GM20431 (cell line): Measurements from ENCODE around the gene TIMM13.

Experiments used
- in situ Hi-C: fragments of 300-500 bp; cut with MseI, MboI; formaldehyde crosslinking; loops from one replicate; pipeline ENCODE4 v1.15.0; 2020; ENCODE audit warnings: low sequenced_read_pairs; ENCODE audit not compliant: unreplicated experiment

TIMM13 gene

DNA sequence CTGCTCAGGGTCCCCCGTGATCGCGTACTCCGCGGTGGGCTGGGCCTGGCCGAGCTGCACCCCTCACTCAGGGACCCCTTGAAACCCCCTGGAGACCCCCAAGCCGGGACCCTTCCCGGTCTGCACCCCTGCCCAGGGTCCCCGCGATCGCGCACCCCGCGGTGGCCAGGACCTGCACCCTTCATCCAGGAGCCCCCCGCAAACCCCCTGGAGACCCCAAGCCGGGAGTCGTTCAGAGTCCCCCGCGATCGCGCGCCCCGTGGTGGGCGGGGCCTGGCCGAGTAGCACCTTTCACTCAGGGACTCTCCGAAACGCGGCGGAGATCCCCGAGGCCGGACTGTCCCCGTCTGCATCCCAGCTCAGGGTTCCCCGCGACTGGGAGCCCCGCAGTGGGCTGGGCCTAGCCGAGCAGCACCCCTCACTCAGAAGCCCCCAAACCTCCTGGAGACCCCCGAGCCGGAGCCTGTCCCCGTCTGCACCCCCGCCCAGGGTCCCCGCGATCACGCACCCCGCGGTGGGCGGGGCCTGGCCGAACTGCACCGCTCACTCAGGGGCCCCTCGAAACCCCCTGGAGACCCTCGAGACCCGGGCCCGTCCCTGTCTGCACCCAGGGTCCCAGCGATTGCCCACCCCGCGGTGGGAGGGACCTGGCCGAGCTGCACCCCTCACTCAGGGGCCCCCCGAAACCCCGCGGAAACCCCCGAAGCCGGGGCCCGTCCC lies 28.6 kb upstream of the TIMM13 start:
- in situ Hi-C loops, result no loop called here

DNA sequence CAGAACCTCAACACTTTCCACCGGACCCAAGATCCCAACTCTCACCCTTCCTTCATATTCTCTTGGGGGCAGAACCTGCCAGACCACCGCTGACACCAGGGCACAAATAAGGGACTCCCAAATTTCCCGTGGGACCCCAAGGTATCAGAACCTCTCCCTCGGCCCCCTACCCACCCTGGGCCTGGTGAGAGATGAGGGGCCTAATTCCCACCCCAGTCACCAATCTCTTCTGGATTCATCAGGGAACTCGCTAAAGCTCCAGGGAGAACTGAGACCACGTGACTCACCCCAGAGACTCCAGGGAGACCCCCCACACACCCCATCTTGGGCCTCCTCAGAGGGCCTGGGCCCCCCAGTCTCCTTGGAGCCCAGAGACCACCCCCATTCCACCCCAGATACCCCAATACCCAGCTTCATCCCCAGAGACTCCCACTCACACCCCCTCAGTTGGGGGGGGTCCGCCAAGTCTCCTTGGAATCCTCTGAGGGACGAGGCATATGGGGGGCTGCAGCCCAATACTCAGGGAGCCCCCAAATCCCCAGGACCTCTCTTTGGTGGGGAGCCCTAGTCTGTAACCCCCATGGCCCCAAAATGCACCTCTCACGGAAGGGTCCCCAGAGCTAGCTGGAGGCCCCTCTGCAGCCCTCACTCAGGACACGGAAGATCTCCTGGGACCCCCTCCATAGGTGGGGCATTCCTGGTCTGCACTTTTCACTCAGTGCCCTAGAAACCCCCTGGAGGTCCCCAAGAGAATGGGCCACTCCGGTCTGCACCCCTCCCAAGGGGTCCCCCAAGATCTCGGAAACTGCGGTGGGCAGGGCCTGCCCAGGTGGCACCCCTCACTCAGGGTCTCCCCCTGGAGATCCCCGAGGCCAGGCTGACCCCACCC lies 27.8 kb upstream of the TIMM13 start:
- in situ Hi-C loops, result no loop called here

DNA sequence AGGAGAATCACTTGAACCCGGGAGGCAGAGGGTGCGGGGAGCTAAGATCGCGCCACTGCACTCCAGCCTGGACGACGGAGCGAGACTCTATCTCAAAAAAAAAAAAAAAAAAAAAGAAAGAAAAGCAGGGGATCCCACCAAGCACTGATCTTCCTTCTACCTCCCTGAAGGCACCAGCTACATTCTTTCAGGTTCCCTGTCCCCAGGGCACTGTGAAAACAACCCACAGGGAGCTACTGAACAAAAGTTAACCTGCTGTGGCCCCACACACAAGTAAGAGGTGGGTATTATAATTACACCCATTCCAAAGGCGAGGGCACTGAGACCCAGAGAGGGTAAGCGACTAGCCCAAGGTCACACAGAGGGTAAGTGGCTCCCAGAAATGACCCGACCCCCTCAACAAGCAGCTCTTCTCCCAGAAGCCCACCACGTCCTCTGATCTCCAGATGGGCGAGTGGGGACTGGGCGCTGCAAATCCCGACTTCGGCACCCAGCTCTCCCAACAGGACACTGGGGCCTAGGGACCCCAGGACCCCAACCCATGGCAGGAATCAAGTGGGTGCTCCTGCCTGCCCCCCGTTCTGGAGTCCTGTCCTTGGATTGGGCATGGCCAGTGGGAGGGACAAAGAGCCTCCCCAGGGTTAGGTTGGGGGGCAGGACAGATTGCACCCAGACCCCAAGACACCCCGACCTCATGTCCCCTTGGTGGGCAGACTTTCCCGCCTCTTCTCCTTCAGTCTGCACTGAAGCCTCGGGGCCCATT lies 27.0 kb upstream of the TIMM13 start:
- in situ Hi-C loops, result no loop called here

DNA sequence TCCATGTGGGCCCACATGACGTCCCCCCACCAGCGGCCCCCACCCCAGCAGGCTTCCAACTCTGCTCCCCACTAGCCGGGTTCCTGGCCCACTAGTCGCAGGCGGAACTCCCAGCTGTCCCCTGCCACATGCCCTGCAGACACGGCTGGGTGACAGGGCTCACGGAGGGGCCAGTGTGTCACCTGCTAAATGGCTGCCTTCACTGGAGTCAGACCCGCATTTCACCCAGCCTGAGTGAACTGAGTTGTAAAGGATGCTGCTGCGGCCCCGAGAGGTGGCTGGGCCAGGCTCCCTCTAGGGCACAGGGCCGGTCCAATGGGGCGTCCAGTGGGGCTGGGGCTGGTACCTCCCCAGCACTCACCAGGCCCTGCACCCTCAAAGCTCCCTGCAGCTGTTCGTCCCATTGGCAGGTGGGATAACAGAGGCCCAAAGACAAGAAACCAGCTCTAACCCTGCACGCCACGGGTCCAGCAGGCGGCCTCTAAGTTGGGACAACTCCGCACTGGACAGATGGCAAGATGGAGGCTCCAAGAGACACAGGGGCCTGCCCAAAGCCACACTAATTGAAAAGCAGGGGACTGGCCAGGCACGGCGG lies 26.1 kb upstream of the TIMM13 start:
- in situ Hi-C loops, result no loop called here

DNA sequence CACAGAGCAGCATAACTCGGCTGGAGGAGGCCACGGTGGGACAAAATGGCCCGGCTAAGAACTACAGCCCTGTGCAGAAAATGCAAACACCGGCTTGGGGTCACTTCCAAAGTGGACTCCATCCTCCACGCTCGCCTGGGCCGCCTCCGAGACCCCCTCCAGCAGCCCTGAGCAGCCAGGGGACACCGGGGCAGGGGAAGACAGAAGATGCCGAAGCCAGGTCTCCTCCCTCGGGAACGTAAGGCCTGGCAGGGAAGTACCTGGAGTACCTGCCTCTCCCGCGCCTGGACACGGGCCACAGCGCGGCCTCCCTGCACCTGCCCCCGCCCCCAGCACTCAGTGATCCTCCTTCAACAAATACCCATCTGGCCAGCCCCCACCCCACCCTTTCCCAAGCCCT lies 24.4 kb upstream of the TIMM13 start:
- in situ Hi-C loops, result no loop called here

DNA sequence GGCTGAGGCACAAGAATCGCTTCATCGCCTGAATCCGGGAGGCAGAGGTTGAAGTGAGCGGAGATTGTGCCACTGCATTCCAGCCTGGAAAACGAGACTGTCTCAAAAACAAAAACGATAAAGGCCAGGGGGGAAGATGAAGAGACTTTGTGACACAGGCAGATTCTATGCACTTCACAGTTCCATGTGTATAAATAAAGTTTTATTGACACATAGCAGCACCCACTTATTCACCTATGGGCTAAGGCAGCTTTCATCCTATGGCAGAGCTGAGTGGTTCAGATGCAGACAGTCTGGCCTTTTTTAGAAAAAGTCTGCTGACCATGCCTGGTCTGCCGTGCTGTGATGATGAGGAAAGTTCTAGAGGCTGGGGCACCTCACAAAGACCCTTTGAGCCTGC lies 23.8 kb upstream of the TIMM13 start:
- in situ Hi-C loops, result no loop called here

DNA sequence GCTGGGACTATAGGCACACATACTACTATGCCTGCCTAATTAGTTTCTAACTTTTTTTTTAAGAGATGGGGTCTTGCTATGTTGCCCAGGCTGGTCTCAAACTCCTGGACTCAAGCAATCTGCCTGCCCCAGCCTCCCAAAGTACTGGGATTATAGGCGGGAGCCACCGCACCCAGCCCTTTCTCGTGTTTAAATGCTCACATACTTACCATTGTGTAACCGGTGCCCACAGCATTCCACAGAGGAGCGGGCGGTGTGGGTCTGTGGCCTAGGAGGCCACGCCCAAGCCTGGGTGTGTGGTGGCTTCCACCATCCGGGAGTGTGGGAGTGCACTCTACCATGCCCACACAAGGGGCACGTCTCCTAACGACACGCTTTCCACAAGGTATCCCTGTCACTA lies 21.6 kb upstream of the TIMM13 start:
- in situ Hi-C loops, result no loop called here

DNA sequence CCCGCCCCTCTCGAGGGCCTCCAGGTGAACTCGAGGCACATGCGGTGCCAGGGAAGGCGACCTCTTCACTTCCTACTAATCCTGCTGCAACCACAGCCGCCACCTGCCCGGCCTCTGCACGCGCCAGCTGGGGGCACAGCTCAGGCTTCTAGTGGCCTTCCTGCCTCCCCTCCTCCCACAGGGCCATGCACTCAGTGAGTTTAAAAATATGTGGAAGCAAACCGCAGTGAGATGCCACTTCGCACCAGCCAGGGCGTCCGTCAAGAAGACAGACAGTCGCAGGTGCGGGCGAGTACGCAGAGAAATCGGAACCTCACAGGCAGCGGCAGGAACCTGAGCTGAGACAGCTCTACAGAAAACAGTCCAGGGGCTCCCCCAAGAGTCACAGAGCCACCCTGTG lies 19.0 kb upstream of the TIMM13 start:
- in situ Hi-C loops, result no loop called here

DNA sequence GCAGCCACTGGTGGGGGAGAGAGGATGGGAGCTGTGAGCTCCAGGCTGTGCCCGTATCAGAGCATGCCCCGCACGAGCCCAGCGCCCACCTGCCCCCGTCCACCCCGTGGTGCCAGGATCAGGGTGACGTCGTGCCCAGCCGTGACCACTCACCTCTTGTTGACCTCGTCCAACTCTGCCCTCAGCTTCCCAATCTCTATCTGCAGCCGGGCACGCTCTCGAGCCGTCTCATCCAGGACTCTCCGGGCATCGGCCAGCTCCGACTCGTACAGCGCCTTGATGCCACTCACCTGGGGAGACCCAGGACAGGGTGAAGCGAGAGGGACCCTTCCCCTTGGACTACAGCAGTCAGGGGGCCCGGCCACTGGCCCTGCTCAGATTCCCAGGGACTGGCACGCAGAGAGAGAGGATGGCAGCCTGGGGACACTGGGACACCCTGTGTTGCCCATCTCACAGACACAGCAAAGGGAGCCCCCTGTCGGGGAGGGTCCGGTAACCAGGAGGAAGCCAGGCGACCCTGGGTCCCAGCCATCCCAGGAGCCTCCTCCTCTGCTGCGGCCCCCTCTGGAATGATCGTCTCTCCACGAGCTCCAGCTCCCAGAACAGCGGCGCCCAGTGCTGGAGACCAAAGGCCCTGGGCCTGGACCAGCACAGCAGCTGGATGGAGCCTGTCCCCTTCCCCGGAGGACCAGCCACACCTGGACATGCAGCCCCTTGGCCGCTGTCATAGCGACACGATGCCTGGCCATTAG lies 17.0 kb upstream of the TIMM13 start:
- in situ Hi-C loops, result no loop called here

DNA sequence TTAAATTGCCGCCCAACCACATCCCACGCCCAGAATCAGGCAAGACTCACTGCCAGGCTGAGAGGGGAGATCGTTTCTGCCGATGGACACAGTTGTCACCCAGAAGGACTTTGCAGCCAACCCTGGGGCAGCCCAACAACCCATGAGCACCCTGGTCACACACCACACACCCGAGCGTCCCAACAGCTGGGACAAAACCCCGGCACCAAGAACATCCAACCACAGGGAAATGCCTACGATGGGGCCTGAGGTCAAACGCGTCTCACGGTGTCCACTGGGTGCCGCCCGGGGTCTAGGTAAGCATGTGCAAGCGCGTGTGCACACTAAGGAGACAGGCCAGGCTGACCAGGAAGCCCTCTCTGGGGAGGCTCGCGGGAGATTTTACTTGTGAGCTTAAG lies 16.4 kb upstream of the TIMM13 start:
- in situ Hi-C loops, result no loop called here

DNA sequence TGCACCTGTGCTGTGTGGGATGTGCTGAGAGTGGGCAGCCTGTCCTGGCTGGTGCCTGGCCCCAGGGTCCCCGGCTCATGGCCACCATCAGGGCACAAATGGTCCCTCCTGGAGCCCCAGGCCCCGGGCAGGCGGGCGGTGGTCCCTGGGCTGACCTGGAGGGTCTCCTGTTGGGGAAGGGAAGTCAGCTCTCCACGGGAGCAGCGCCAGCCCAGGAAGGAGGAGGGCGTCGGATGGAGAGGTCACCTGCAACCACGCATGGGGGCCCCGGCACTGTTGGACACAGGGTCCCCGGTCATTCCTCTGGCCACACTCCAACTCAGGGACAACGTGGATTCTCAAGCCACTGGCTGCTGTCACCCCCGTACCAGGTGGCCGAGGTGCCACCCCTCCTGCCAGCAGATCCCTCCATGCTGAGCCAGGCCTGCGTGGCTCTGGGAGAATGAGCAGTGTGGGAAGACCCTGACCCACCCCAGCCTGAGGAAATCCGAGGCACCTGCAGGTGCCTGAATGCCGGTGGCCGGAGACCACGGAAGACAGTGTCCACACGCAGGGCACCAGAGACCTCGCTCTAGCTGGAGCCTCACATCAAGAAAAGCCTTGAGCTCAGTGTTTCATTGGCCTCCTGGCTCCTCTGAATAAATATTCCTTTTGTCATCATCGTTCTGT lies 15.9 kb upstream of the TIMM13 start:
- in situ Hi-C loops, result no loop called here

DNA sequence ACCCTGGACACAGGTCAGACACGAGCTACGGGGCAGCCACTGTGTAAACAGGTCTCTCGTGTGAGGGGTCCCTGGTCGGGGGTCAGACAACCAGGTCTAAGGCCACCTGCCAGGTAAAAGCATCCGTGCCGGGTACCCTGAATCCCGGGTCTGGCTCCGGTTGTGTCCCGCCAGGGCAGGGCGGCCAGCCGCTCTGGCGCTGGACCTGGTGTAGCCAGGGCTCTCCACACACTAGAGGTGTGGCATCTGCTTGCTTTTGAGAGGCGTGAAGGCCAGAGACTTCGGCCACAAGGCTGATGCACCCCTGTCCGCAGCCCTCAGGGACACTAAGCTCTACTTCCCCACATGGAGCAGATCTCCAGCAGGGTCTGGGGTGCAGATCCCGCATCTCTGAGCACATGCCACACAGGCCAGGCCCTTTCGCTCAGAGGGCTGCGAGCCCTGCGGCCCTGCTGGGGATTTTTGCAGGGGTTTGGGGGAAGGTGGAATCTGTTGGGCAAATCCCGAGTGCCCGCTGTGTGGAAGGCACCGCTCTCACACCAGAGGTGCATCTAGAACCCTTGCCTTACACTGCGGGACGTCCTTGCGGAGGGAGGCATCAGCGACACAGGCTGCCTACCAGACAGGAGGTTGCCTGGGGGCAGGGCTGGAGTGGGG lies 13.8 kb upstream of the TIMM13 start:
- in situ Hi-C loops, result no loop called here

DNA sequence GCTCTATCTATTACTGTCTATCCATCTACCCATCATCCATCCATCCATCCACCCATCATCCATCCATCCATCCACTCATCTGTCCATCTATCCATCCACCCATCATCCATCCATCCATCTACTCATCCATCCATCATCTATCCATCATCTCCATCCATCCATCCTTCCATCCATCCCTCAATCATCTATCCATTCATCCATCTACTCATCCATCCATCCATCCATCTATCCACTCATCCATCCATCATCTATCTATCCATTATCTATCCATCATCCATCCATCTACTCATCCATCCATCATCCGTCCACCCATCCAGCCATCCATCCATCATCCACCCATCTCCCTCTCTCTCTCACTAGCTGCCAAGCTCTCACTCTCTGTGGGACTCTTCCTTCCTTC lies 13.1 kb upstream of the TIMM13 start:
- in situ Hi-C loops, result no loop called here

DNA sequence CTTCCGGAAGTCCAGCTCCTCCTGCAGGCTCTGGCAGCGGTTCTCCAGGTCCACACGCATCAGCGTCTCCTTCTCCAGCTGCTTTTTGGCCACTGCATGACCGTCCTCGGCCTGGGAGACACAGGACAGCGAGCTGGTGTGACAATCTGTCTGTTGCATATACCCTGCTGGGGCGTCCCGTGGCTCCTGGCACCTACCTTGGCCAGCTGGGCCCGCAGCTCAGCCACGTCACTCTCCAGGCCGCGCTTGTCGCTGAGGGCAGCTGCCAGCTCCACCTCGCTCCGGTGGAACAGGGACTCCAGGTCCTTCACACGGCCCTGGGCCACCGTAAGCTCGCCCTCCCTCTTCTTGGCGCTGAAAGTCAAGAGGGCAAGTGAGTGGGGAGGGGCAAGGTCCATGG lies 10.8 kb upstream of the TIMM13 start:
- in situ Hi-C loops, result no loop called here

DNA sequence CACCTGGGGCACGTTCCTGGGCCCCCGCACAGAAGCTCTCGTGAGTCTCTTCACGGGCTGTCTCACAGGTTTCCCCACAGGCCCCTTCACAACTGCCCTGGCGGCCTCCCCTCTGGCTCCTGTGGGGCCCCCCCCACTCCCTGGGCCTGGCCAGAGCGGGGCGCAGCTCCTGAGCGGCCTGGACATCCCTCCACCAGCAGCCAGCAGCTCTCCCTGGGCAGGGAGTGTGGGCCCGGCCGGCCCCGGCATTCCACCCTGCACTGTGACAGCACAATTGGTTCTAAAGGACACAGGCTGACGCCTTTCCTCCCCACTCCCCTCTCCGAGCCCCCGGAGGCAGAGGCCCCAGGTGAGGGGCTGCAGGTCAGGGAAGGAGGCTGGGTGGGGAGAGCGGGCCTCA lies 9.5 kb upstream of the TIMM13 start:
- in situ Hi-C loops, result no loop called here

DNA sequence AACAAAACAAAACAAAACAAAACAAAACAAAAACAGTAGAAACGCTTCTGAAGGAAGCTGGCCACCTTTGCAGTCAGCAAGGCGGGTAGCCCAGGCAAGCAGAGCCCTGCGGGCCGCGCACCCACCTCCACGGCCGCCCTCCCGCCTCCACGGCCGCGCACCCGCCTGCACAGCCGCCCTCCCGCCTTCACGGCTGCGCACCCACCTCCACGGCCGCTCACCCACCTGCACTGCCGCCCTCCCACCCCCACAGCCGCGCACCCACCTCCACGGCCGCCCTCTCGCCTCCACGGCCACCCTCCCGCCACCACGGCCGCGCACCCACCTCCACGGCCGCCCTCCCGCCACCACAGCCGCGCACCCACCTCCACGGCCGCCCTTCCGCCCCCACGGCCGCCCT lies 9.0 kb upstream of the TIMM13 start:
- in situ Hi-C loops, result no loop called here

DNA sequence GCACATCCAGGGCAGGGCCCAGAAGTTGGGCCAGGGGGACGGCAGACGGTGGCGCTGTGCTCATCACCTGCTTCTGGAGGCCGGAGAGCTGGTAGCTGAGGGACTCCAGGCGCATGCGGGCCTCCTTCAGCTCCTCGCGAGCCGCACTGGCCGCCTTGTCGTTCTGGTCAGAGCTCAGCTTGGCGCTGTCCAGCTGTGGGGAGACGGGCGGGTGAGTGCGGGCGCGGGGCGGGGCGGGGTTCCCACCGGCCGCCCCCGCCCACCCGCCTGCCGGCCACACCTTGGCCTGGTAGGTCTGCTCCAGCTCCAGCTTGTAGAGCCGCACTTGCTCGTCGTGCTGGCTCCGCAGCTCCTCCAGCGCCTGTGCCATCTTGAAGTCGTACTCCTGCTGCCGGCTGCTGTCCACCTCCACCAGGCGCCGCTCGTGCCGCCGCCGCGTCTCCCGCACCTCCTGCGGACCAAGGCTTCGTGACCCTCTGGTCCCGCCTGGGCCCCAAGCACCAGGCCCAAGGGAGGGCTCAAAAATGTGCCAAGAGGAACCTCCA lies 7.4 kb upstream of the TIMM13 start:
- in situ Hi-C loops, result no loop called here

DNA sequence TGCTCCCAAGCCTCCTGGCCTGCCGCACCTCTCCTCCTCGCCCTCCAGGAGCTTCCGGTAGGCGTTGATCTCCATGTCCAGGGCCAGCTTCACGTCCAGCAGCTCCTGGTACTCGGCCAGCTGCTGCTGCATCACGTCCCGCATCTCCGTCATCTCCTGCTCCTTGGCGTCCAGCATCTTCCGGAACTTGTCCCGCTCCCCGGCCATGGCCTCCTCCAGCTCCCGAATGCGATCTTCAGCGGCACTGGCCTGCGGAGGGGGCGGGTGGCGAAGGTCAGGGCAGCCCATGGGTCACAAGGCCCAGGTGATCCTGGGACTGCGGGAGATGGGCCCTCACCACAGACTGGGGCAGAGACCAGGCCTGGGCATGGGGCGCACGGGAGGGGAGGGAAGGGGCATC lies 6.9 kb upstream of the TIMM13 start:
- in situ Hi-C loops, result no loop called here

DNA sequence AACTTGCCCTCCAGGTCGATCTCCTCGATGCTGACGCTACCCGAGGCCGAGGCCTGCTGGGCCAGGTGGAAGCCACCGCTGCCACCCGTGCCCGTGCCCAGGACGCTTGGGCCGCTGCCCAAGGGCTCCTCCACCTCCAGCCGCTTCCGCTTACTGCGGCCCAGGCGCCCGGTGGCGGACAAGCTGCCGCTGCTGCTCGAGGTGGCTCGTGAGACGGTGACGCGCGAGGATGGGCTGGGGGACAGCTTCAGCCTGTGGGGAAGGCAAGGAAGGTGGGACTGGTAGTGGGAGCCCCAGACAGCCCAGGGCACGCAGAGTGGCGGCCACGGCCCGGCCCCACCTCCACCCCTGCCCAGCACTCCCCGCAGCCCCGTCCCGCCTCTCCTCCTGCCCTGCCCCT lies 6.5 kb upstream of the TIMM13 start:
- in situ Hi-C loops, result no loop called here
